22Rv1 (cell line): ENCODE results near the gene LRMDA.
"Not testable (repeated sequence)": the region's sequence is repeated elsewhere in the genome, so short reads cannot be mapped to it uniquely, and the experiment has no call there.

Experiments
- CTCF ChIP-seq: fragments of 450-650 bp; IDR thresholded peaks from 2 replicates; pipeline ENCODE4 v1.5.1; 2017; ENCODE audit warnings: mild to moderate bottlenecking
- ZFX ChIP-seq: fragments of 450-650 bp; IDR thresholded peaks from 2 replicates; pipeline ENCODE4 v1.6.1; 2017; ENCODE audit warnings: antibody characterized with exemption, borderline replicate concordance

- TF ChIP-seq CTCF, ZFX: not testable (repeated sequence)
Measured at GRCh38 chr10:75605795-75606194, 174.4 kb downstream of the LRMDA start.
